Esophagus squamous epithelium (tissue), 5 donors: ENCODE data around the gene LDHA. TPM values are rescaled to one million over a fixed set of nuclear protein-coding genes. Genes with fewer than 3 reads are reported as not detected.

Experiments used
- DNase-seq: peaks from one replicate; lab custom pipeline; 2025; lab: John Stamatoyannopoulos, UW
- H3K27ac ChIP-seq, 4 donors: fragments of 200-600 bp; sonication (generic); one replicate each; pipeline ENCODE4 v1.5.1; 2016 to 2019; ENCODE audit warnings: mild to moderate bottlenecking in 1 of 4
- H3K27me3 ChIP-seq, 4 donors: fragments of 200-600 bp; sonication (generic); 1 replicate in 3 of 4; 2 replicates in 1 of 4; pipeline versions ENCODE4 v1.5.1 to v1.6.0; 2017 to 2021; ENCODE audit warnings: antibody characterized with exemption in 1 of 4
- H3K36me3 ChIP-seq, 3 donors: fragments of 200-600 bp; sonication (generic); one replicate each; pipeline ENCODE4 v1.5.1; 2016 to 2019
- H3K4me1 ChIP-seq, 3 donors: fragments of 200-600 bp; sonication (generic); one replicate each; pipeline ENCODE4 v1.5.1; 2017 to 2019
- H3K4me3 ChIP-seq, 4 donors: fragments of 200-600 bp; sonication (generic); 1 replicate in 3 of 4; 2 replicates in 1 of 4; pipeline ENCODE4 v1.5.1; 2016 to 2019; ENCODE audit warnings: mild to moderate bottlenecking in 2 of 4, moderate library complexity in 1 of 4
- H3K9me3 ChIP-seq, 3 donors: fragments of 200-600 bp; sonication (generic); one replicate each; pipeline ENCODE4 v1.5.1; 2016 to 2019
- POLR2A ChIP-seq, 4 donors: fragments of 450-650 bp; IDR thresholded peaks; one replicate each; pipeline ENCODE4 v1.6.1; 2017; ENCODE audit warnings: antibody characterized with exemption in 4 of 4, mild to moderate bottlenecking in 4 of 4, moderate library complexity in 3 of 4
- WGBS, 2 donors: methylation state at CpG; one replicate each; pipeline ENCODE4 v1.1.5; 2018; 5-methylcytosine and 5-hydroxymethylcytosine counted together
- intact Hi-C: fragments of 100-400 bp; cut with DNase I; formaldehyde crosslinking; loops from one replicate; pipeline ENCODE4 v1.15.0; 2022
- total RNA-seq, 4 donors: library from RNA; depleted of rRNA; stranded (reverse); fragments of >200 nt; gene quantifications; one replicate each; pipeline ENCODE4 v1.1.0, GENCODE V29; 2016
- TF ChIP-seq, protein P1 (sequence below), 6 experiments: fragments of 450-650 bp in 4 of 6; fragments of 200-600 bp in 2 of 6; sonication (generic) in 2 of 6; IDR thresholded peaks; one replicate each; pipeline ENCODE4 v1.5.1; 2016 to 2019; ENCODE audit warnings: antibody characterized with exemption in 6 of 6, mild to moderate bottlenecking in 4 of 6, moderate library complexity in 4 of 6
- donor health status: DM: yes; HTN: yes; CAD: no.

The LDHA gene
- 1,000 to 10,000 TPM in 1 of 4 donors, 100 to 1,000 TPM in 3; 515 to 1,072 (median 673) TPM for total RNA-seq

DNA sequence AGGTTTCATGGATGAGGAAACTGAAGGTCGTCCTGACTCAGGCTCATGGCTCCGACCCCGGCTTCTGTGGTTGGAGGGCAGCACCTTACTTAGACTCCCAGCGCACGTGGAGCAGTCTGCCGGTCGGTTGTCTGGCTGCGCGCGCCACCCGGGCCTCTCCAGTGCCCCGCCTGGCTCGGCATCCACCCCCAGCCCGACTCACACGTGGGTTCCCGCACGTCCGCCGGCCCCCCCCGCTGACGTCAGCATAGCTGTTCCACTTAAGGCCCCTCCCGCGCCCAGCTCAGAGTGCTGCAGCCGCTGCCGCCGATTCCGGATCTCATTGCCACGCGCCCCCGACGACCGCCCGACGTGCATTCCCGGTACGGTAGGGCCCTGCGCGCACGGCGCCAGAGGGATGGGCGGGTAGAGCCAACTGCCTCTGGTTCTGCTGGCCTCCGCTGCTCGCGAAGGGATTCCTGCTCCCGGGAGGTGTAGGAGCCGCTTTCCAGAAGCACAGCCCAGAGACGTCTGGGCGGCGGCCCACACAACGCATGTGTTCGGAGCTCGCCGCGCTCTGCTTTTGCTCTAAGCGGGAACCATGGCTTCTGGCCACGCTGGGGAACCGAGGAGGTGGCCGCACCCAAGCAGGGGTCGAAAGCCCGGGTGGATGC, at the start of gene LDHA:
LDHA (plus strand) TSS at position 289 of the 653 bp plus-strand sequence. CDS start 2,280 bp downstream, outside the sequence.
- H3K9me3 ChIP-seq: no peaks in the 10 kb centered on the region
- peak; percentile 93 for DNase-seq
- peaks cover 14 to 48% (median 20%) of the 10 kb centered on the region in 3 donors for H3K4me1 ChIP-seq
- peaks cover 8 to 30% (median 21%) of the 10 kb centered on the region in 3 donors for H3K36me3 ChIP-seq
- H3K27ac ChIP-seq: peak within 1 kb of the TSS; percentile 98 to 99 (median 98)
- H3K27me3 ChIP-seq: no peaks in the 10 kb centered on the region
- WGBS, 2 donors: 0% methylated on average over 2 of the region's 60 CpGs; no CpG with 5 or more reads in 1 of the 2 donors
- intact Hi-C loops: loop anchor here (10.0 kb wide), 1 partner anchor 70 kb away; the partner anchor contains the start of genes GTF2H1 and HPS5
- peak within 1 kb of the TSS; percentile 88 to 92 (median 90) for H3K4me3 ChIP-seq
- peak; percentile 56 to 99 (median 86) for TF ChIP-seq POLR2A (IDR thresholded peaks at IDR 0.05)
- TF ChIP-seq, protein P1, sequence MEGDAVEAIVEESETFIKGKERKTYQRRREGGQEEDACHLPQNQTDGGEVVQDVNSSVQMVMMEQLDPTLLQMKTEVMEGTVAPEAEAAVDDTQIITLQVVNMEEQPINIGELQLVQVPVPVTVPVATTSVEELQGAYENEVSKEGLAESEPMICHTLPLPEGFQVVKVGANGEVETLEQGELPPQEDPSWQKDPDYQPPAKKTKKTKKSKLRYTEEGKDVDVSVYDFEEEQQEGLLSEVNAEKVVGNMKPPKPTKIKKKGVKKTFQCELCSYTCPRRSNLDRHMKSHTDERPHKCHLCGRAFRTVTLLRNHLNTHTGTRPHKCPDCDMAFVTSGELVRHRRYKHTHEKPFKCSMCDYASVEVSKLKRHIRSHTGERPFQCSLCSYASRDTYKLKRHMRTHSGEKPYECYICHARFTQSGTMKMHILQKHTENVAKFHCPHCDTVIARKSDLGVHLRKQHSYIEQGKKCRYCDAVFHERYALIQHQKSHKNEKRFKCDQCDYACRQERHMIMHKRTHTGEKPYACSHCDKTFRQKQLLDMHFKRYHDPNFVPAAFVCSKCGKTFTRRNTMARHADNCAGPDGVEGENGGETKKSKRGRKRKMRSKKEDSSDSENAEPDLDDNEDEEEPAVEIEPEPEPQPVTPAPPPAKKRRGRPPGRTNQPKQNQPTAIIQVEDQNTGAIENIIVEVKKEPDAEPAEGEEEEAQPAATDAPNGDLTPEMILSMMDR (IDR thresholded peaks at IDR 0.05): peak in 2 of 6 experiments; percentile 2 to 8

DNA sequence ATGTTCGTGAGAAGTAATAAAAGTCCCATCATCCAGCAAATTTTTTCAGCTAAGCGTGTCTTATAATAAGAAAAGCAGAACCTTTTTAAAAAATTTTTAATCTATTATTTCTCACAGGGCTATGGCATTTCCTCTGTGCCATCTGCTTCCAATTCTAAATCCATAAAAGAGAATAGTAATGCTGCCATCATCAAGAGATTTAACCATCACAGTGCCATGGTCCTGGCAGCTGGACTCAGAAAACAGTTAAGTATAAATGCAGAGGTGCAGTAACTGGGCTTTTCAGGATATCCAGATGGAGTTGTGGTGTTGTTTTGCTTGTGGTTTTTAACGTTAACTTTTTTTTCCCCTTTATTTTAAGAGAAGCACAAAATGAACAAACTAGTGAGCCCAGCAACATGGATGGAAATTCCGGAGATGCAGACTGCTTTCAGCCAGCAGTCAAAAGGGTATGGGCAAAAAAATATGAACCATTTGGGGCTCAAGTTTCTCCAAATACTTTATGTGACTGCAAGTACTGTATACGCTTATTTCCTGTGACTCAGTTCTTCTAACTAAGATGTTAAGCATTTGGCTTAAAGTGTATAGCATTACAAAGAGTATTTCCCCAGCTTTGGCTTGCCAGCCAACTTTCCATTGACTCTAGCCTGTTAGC, 46.8 kb upstream of the LDHA start:
- H3K4me3 ChIP-seq: no peak overlapping the region
- H3K36me3 ChIP-seq: peaks cover 7 to 82% (median 13%) of the 10 kb centered on the region in 3 donors
- intact Hi-C loops: no loop called here
- DNase-seq: no peak
- TF ChIP-seq, protein P1 (IDR thresholded peaks at IDR 0.05): no peak
- TF ChIP-seq POLR2A (IDR thresholded peaks at IDR 0.05): no peak
- no peak overlapping the region for H3K27ac ChIP-seq
- no peaks in the 10 kb centered on the region for H3K9me3 ChIP-seq
- 78 to 87% methylated on average over 5 of the region's 5 CpGs for WGBS, 2 donors
- no peaks in the 10 kb centered on the region for H3K4me1 ChIP-seq
- no peaks in the 10 kb centered on the region for H3K27me3 ChIP-seq

DNA sequence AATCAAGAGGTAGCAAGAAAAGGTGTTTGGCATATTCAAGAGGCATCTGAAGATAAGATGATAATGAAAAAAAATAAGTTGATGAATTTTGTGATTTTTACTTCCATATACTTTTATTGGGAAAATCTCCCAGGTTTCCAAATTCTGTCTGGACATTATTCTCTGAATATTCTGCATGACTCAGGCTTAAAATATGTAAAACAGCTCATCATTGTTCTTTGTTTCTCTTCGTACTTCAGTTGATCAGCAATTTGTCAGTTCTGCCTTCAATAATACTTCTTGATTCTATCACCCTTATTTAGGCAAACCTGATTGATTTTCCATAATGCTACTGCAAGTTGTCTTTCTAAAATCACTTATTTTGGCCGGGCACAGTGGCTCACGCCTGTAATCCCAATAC, 41.8 kb upstream of the LDHA start:
- H3K27me3 ChIP-seq: no peaks in the 10 kb centered on the region
- H3K9me3 ChIP-seq: no peaks in the 10 kb centered on the region
- DNase-seq: no peak
- intact Hi-C loops: no loop called here
- H3K36me3 ChIP-seq: peaks cover 4 to 82% (median 8%) of the 10 kb centered on the region in 3 donors
- no peak overlapping the region for H3K27ac ChIP-seq
- TF ChIP-seq, protein P1 (IDR thresholded peaks at IDR 0.05): no peak
- no peak for TF ChIP-seq POLR2A (IDR thresholded peaks at IDR 0.05)
- no peak overlapping the region for H3K4me3 ChIP-seq
- 75 to 76% methylated on average over 3 of the region's 3 CpGs for WGBS, 2 donors
- H3K4me1 ChIP-seq: no peaks in the 10 kb centered on the region

DNA sequence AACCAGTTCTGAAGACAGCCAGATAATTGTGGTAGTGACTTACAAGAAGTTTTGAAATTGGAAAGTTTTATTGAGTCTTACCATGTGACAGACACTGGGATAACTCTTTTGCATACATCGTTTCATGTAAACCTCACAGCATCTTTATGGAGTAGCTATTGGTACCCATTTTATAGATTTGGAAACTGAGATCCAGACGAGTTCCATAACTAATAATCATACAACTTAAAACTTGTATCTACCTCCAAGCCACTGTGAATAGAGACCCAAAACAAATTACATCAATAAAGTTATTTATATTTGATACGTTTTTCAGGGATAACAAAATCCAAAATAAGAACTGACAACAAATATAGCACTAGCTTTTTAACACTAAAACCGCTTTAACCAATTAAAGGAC, 35.7 kb upstream of the LDHA start:
- Histone ChIP-seq H3K27me3 (no peaks in the 10 kb centered on the region), H3K4me1 (no peaks in the 10 kb centered on the region), H3K27ac (no peak overlapping the region), H3K36me3 (peaks cover 0 to 100% (median 37%) of the 10 kb centered on the region in 3 donors), H3K9me3 (no peaks in the 10 kb centered on the region), H3K4me3 (no peak overlapping the region)
- intact Hi-C loops: no loop called here
- no peak for DNase-seq
- 83 to 84% methylated on average over 4 of the region's 4 CpGs for WGBS, 2 donors
- TF ChIP-seq, protein P1 (IDR thresholded peaks at IDR 0.05): no peak
- TF ChIP-seq POLR2A (IDR thresholded peaks at IDR 0.05): no peak

DNA sequence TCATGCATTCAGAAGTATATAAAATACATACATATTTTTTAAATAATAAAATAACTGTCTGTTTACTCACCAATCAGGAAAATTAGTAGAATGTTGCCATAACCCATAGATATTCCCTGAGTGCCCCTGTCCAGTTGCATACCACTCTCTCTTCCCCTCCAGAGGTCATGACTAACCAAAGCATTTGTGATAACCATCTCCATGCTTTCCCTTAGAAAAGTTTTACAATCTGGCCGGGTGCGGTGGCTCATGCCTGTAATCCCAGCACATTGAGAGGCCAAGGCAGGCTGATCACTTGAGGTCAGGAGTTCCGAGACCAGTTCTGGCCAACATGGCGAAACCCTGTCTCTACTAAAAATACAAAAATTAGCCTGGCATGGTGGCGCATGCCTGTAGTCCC, 33.2 kb upstream of the LDHA start:
- Histone ChIP-seq H3K4me3 (no peak overlapping the region), H3K36me3 (peaks cover 0 to 100% (median 44%) of the 10 kb centered on the region in 3 donors), H3K27ac (no peak overlapping the region), H3K9me3 (no peaks in the 10 kb centered on the region), H3K27me3 (no peaks in the 10 kb centered on the region), H3K4me1 (no peaks in the 10 kb centered on the region)
- no peak for TF ChIP-seq POLR2A (IDR thresholded peaks at IDR 0.05)
- TF ChIP-seq, protein P1 (IDR thresholded peaks at IDR 0.05): no peak
- intact Hi-C loops: no loop called here
- no peak for DNase-seq
- WGBS, 2 donors: 83 to 84% methylated on average over 5 of the region's 5 CpGs
